GM23338 (cell line): Measurements from ENCODE around the gene PRC1. TPM values are rescaled to one million over a fixed set of nuclear protein-coding genes. Genes with fewer than 3 reads are reported as not detected.

ENCODE experiments used
- ATAC-seq: fragments of 200-7000 bp; cut with Tn5 transposase; 3 replicates; pipeline ENCODE4 v1.9.1; 2020
- DNase-seq: peaks from one replicate; pipeline ENCODE4 v3.0.0-alpha.2; 2015; ENCODE audit warnings: low spot score
- H2AFZ ChIP-seq: fragments of 200-600 bp; sonication (generic); 2 replicates; pipeline ENCODE4 v1.8.0; 2016; ENCODE audit warnings: antibody characterized with exemption, mild to moderate bottlenecking, moderate library complexity
- H3F3A ChIP-seq: fragments of 200-600 bp; sonication (generic); replicated peaks from 2 replicates; pipeline ENCODE4 v1.8.0; 2017; ENCODE audit warnings: antibody characterized with exemption, mixed run types, low read depth
- H3K27ac ChIP-seq: fragments of 200-600 bp; sonication (generic); 2 replicates; pipeline ENCODE4 v1.6.1; 2016; ENCODE audit warnings: low read depth
- H3K27me3 ChIP-seq: fragments of 200-600 bp; sonication (generic); 2 replicates; pipeline ENCODE4 v1.8.0; 2016; ENCODE audit warnings: mild to moderate bottlenecking, mixed run types, moderate library complexity; ENCODE audit not compliant: insufficient read depth
- H3K36me3 ChIP-seq: fragments of 200-600 bp; sonication (generic); 2 replicates; pipeline ENCODE4 v1.8.0; 2016; ENCODE audit warnings: mild to moderate bottlenecking; ENCODE audit not compliant: insufficient read depth
- H3K4me1 ChIP-seq: fragments of 200-600 bp; sonication (generic); 2 replicates; pipeline ENCODE4 v1.8.0; 2016; ENCODE audit warnings: mild to moderate bottlenecking, moderate library complexity; ENCODE audit not compliant: insufficient read depth
- H3K4me2 ChIP-seq: fragments of 200-600 bp; sonication (generic); 2 replicates; pipeline ENCODE4 v1.7.1; 2017; ENCODE audit warnings: mixed run types
- H3K4me3 ChIP-seq: fragments of 200-600 bp; sonication (generic); 2 replicates; pipeline ENCODE4 v1.6.1; 2016; ENCODE audit warnings: mixed run types
- H3K79me2 ChIP-seq: fragments of 200-600 bp; sonication (generic); replicated peaks from 2 replicates; pipeline ENCODE4 v1.8.0; 2017; ENCODE audit warnings: mild to moderate bottlenecking; ENCODE audit not compliant: insufficient read depth
- H3K9me2 ChIP-seq: fragments of 200-600 bp; sonication (generic); 2 replicates; pipeline ENCODE4 v1.8.0; 2017; ENCODE audit not compliant: insufficient read depth
- H4K20me1 ChIP-seq: fragments of 200-600 bp; sonication (generic); replicated peaks from 2 replicates; pipeline ENCODE4 v1.8.0; 2017; ENCODE audit warnings: mild to moderate bottlenecking; ENCODE audit not compliant: insufficient read depth
- H3K27ac Mint-ChIP-seq: 2 replicates; pipeline ENCODE4 v1.8.0; 2020; ENCODE audit warnings: inconsistent platforms, mild to moderate bottlenecking, moderate library complexity, mixed read lengths
- H3K27me3 Mint-ChIP-seq: 3 replicates; pipeline ENCODE4 v1.8.0; 2022; ENCODE audit warnings: low read depth, mild to moderate bottlenecking, moderate library complexity, mixed read lengths, inconsistent platforms; ENCODE audit not compliant: insufficient read depth, poor library complexity
- H3K36me3 Mint-ChIP-seq: 3 replicates; pipeline ENCODE4 v1.8.0; 2021; ENCODE audit warnings: low read depth, mild to moderate bottlenecking, inconsistent platforms, moderate library complexity, mixed read lengths
- H3K4me1 Mint-ChIP-seq: 3 replicates; pipeline ENCODE4 v1.8.0; 2020; ENCODE audit warnings: mild to moderate bottlenecking, inconsistent platforms, mixed read lengths
- H3K4me3 Mint-ChIP-seq: 3 replicates; pipeline ENCODE4 v1.8.0; 2021; ENCODE audit warnings: moderate library complexity, mild to moderate bottlenecking, inconsistent platforms, mixed read lengths
- H3K9me3 Mint-ChIP-seq: 3 replicates; pipeline ENCODE4 v1.8.0; 2020; ENCODE audit warnings: moderate library complexity, mild to moderate bottlenecking, inconsistent platforms, mixed read lengths
- polyA plus RNA-seq: library from polyadenylated mRNA; unstranded; fragments of >200 nt; fragmentation: Nextera tagmentation; extraction: Ambion mirVana; gene quantifications from 2 replicates; pipeline ENCODE4 v1.2.1, GENCODE V29; 2016
- total RNA-seq: library from RNA; depleted of rRNA; stranded (reverse); fragments of >200 nt; shearing (Covaris generic); gene quantifications from 2 replicates; pipeline ENCODE4 v1.2.3, GENCODE V29; 2014
- TF ChIP-seq, protein P1 (sequence below): IDR thresholded peaks from 2 replicates; pipeline ENCODE4 v1.6.1; 2016; ENCODE audit warnings: antibody characterized with exemption
- TF ChIP-seq, protein P2 (sequence below): fragments of 250-450 bp; sonication (Bioruptor Pico); IDR thresholded peaks from 2 replicates; pipeline ENCODE4 v1.5.0; 2020; ENCODE audit warnings: mild to moderate bottlenecking, moderate library complexity
- TF ChIP-seq, protein P3 (sequence below): IDR thresholded peaks from one replicate; pipeline ENCODE4 v1.6.1; 2018; ENCODE audit warnings: antibody characterized with exemption; ENCODE audit not compliant: unreplicated experiment

Gene PRC1
- total and polyA plus RNA-seq, 2 experiments from 2014 or later: 102 to 150 TPM

DNA sequence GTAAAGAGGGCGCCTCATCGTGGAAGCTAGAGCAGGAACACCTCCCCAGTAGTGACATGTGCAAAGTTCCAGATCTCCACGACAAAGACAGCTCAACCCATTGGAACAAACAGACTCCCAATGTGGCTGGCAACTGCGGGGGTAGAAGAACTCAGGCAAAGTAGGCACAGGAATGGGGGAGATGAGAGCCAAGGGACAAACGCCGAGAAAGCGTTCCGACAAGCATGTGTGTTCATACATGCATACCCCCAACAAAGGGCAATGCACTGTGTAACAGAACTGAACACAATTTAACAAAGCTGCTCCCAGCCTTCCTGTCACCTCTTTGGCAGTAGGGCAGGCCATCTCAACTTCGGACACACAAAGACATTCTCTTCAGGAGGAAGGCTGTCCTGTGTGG, 28.1 kb downstream of the PRC1 start:
- H3K4me1 ChIP-seq: no peaks in the 10 kb centered on the region
- H3K4me3 ChIP-seq: no peak overlapping the region
- peaks cover 88% of the 10 kb centered on the region for H3K36me3 Mint-ChIP-seq
- H2AFZ ChIP-seq: no peak overlapping the region
- no peak overlapping the region for H3K27ac Mint-ChIP-seq
- no peak overlapping the region for H3K27ac ChIP-seq
- H3K27me3 ChIP-seq: no peaks in the 10 kb centered on the region
- TF ChIP-seq, protein P1, sequence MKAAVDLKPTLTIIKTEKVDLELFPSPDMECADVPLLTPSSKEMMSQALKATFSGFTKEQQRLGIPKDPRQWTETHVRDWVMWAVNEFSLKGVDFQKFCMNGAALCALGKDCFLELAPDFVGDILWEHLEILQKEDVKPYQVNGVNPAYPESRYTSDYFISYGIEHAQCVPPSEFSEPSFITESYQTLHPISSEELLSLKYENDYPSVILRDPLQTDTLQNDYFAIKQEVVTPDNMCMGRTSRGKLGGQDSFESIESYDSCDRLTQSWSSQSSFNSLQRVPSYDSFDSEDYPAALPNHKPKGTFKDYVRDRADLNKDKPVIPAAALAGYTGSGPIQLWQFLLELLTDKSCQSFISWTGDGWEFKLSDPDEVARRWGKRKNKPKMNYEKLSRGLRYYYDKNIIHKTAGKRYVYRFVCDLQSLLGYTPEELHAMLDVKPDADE: no peak
- TF ChIP-seq, protein P2, sequence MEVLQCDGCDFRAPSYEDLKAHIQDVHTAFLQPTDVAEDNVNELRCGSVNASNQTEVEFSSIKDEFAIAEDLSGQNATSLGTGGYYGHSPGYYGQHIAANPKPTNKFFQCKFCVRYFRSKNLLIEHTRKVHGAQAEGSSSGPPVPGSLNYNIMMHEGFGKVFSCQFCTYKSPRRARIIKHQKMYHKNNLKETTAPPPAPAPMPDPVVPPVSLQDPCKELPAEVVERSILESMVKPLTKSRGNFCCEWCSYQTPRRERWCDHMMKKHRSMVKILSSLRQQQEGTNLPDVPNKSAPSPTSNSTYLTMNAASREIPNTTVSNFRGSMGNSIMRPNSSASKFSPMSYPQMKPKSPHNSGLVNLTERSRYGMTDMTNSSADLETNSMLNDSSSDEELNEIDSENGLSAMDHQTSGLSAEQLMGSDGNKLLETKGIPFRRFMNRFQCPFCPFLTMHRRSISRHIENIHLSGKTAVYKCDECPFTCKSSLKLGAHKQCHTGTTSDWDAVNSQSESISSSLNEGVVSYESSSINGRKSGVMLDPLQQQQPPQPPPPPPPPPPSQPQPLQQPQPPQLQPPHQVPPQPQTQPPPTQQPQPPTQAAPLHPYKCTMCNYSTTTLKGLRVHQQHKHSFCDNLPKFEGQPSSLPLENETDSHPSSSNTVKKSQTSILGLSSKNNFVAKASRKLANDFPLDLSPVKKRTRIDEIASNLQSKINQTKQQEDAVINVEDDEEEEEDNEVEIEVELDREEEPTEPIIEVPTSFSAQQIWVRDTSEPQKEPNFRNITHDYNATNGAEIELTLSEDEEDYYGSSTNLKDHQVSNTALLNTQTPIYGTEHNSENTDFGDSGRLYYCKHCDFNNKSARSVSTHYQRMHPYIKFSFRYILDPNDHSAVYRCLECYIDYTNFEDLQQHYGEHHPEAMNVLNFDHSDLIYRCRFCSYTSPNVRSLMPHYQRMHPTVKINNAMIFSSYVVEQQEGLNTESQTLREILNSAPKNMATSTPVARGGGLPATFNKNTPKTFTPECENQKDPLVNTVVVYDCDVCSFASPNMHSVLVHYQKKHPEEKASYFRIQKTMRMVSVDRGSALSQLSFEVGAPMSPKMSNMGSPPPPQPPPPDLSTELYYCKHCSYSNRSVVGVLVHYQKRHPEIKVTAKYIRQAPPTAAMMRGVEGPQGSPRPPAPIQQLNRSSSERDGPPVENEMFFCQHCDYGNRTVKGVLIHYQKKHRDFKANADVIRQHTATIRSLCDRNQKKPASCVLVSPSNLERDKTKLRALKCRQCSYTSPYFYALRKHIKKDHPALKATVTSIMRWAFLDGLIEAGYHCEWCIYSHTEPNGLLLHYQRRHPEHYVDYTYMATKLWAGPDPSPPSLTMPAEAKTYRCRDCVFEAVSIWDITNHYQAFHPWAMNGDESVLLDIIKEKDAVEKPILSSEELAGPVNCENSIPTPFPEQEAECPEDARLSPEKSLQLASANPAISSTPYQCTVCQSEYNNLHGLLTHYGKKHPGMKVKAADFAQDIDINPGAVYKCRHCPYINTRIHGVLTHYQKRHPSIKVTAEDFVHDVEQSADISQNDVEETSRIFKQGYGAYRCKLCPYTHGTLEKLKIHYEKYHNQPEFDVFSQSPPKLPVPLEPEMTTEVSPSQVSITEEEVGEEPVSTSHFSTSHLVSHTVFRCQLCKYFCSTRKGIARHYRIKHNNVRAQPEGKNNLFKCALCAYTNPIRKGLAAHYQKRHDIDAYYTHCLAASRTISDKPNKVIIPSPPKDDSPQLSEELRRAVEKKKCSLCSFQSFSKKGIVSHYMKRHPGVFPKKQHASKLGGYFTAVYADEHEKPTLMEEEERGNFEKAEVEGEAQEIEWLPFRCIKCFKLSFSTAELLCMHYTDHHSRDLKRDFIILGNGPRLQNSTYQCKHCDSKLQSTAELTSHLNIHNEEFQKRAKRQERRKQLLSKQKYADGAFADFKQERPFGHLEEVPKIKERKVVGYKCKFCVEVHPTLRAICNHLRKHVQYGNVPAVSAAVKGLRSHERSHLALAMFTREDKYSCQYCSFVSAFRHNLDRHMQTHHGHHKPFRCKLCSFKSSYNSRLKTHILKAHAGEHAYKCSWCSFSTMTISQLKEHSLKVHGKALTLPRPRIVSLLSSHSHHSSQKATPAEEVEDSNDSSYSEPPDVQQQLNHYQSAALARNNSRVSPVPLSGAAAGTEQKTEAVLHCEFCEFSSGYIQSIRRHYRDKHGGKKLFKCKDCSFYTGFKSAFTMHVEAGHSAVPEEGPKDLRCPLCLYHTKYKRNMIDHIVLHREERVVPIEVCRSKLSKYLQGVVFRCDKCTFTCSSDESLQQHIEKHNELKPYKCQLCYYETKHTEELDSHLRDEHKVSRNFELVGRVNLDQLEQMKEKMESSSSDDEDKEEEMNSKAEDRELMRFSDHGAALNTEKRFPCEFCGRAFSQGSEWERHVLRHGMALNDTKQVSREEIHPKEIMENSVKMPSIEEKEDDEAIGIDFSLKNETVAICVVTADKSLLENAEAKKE (CRISPR knock-in tag): no peak
- TF ChIP-seq, protein P3, sequence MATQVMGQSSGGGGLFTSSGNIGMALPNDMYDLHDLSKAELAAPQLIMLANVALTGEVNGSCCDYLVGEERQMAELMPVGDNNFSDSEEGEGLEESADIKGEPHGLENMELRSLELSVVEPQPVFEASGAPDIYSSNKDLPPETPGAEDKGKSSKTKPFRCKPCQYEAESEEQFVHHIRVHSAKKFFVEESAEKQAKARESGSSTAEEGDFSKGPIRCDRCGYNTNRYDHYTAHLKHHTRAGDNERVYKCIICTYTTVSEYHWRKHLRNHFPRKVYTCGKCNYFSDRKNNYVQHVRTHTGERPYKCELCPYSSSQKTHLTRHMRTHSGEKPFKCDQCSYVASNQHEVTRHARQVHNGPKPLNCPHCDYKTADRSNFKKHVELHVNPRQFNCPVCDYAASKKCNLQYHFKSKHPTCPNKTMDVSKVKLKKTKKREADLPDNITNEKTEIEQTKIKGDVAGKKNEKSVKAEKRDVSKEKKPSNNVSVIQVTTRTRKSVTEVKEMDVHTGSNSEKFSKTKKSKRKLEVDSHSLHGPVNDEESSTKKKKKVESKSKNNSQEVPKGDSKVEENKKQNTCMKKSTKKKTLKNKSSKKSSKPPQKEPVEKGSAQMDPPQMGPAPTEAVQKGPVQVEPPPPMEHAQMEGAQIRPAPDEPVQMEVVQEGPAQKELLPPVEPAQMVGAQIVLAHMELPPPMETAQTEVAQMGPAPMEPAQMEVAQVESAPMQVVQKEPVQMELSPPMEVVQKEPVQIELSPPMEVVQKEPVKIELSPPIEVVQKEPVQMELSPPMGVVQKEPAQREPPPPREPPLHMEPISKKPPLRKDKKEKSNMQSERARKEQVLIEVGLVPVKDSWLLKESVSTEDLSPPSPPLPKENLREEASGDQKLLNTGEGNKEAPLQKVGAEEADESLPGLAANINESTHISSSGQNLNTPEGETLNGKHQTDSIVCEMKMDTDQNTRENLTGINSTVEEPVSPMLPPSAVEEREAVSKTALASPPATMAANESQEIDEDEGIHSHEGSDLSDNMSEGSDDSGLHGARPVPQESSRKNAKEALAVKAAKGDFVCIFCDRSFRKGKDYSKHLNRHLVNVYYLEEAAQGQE: no peak
- H3K4me3 Mint-ChIP-seq: no peak overlapping the region
- H3K27me3 Mint-ChIP-seq: peaks cover 6% of the 10 kb centered on the region
- DNase-seq (no peak), ATAC-seq (no peak)
- peaks cover 6% of the 10 kb centered on the region; the same call in 1 of the 2 replicates for H3F3A ChIP-seq
- H3K79me2 ChIP-seq: no peaks in the 10 kb centered on the region; the same call in 1 of the 2 replicates
- H4K20me1 ChIP-seq: peaks cover 23% of the 10 kb centered on the region
- H3K4me1 Mint-ChIP-seq: no peaks in the 10 kb centered on the region
- no peaks in the 10 kb centered on the region for H3K9me2 ChIP-seq
- H3K4me2 ChIP-seq: no peak overlapping the region
- H3K36me3 ChIP-seq: peaks cover 68% of the 10 kb centered on the region
- no peaks in the 10 kb centered on the region for H3K9me3 Mint-ChIP-seq
